Fibroblast of villous mesenchyme (primary cell): ENCODE measurements around the gene PLAAT4. TPM values are rescaled to one million over a fixed set of nuclear protein-coding genes. Genes with fewer than 3 reads are reported as not detected.
"Not testable (repeated sequence)": the region's sequence is repeated elsewhere in the genome, so short reads cannot be mapped to it uniquely, and the experiment has no call there.

Experiments used
- DNase-seq: peaks from one replicate; pipeline ENCODE4 v3.0.0-alpha.2; 2010; ENCODE audit warnings: low read depth
- H3K4me3 ChIP-seq: 2 replicates; pipeline ENCODE4 v1.5.1; 2011; ENCODE audit warnings: low read depth, mild to moderate bottlenecking, low read length
- total RNA-seq: library from RNA; depleted of rRNA; stranded (reverse); fragments of >200 nt; gene quantifications from 2 replicates; pipeline ENCODE4 v1.2.3, GENCODE V29; 2012
- TF ChIP-seq, protein P1 (sequence below): IDR thresholded peaks from 2 replicates; pipeline ENCODE4 v1.5.1; 2012; ENCODE audit warnings: low read depth, mild to moderate bottlenecking, low read length; ENCODE audit not compliant: insufficient read depth

PLAAT4 gene
- total RNA-seq, 1 donor, result 8.2 TPM

- TF ChIP-seq, protein P1, sequence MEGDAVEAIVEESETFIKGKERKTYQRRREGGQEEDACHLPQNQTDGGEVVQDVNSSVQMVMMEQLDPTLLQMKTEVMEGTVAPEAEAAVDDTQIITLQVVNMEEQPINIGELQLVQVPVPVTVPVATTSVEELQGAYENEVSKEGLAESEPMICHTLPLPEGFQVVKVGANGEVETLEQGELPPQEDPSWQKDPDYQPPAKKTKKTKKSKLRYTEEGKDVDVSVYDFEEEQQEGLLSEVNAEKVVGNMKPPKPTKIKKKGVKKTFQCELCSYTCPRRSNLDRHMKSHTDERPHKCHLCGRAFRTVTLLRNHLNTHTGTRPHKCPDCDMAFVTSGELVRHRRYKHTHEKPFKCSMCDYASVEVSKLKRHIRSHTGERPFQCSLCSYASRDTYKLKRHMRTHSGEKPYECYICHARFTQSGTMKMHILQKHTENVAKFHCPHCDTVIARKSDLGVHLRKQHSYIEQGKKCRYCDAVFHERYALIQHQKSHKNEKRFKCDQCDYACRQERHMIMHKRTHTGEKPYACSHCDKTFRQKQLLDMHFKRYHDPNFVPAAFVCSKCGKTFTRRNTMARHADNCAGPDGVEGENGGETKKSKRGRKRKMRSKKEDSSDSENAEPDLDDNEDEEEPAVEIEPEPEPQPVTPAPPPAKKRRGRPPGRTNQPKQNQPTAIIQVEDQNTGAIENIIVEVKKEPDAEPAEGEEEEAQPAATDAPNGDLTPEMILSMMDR, result no peak
- DNase-seq, result peak; percentile 95
- no peak overlapping the region for H3K4me3 ChIP-seq
These were observed 18.1 kb upstream of the PLAAT4 start for GRCh38 chr11:63518548-63518947.

DNA sequence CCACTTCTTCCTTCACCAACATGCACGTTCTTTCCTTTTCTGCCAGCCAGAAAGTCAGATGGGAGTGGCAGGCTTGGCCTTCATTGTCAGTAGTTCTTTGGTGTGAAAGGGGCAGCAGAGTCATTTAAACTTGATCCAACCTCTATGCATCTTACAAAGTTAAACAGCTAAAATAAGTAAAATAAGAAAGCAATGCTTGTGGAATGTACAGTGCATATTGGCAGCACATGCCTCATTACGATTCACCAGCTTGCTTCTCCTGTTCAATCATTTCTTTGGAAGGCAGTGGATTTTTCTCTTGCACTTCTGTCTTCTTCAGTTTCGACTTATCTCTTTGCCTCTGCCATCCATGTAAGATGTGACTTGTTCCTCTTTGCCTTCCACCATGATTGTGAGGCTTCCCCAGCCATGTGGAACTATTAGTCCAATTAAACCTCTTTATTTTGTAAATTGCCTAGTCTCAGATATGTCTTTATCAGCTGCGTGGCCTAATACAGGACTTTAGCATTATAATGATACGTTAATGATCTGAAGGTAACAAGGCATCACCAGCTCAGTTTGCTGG, 15.9 kb upstream of the PLAAT4 start:
- DNase-seq, result no peak

GRCh38 chr11:63521896-63522295, 14.7 kb upstream of the PLAAT4 start:
- peak; percentile 61 for DNase-seq
- H3K4me3 ChIP-seq, result no peak overlapping the region
- TF ChIP-seq, protein P1, result no peak

More for the DNA sequence above, 15.9 kb upstream of the PLAAT4 start:
- TF ChIP-seq, protein P1, result no peak
- H3K4me3 ChIP-seq, result no peak overlapping the region

- TF ChIP-seq, protein P1, result no peak
- no peak overlapping the region for H3K4me3 ChIP-seq
- no peak for DNase-seq
These were observed 13.5 kb upstream of the PLAAT4 start for GRCh38 chr11:63523151-63523550.

GRCh38 chr11:63527667-63528066, 8.9 kb upstream of the PLAAT4 start:
- no peak for DNase-seq
- no peak overlapping the region for H3K4me3 ChIP-seq
- TF ChIP-seq, protein P1, result no peak

DNA sequence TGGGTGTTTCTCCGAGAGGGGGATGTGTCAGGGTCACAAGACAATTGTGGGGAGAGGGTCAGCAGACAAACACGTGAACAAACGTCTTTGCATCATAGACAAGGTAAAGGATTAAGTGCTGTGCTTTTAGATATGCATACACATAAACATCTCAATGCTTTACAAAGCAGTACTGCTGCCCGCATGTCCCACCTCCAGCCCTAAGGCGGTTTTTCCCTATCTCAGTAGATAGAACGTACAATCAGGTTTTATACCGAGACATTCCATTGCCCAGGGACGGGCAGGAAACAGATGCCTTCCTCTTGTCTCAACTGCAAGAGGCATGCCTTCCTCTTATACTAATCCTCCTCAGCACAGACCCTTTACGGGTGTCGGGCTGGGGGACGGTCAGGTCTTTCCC, 8.5 kb upstream of the PLAAT4 start:
- H3K4me3 ChIP-seq, DNase-seq: not testable (repeated sequence)

- DNase-seq, result not testable (repeated sequence)
These were observed 7.8 kb upstream of the PLAAT4 start for GRCh38 chr11:63528729-63529278.

GRCh38 chr11:63529373-63529772, 7.2 kb upstream of the PLAAT4 start:
- H3K4me3 ChIP-seq, DNase-seq: not testable (repeated sequence)

More at GRCh38 chr11:63528729-63529278, 7.8 kb upstream of the PLAAT4 start:
- not testable (repeated sequence) for H3K4me3 ChIP-seq
